ENCODE measurements around the gene DRD1.

- TF ChIP-seq POLR2A (IDR thresholded peaks at IDR 0.05) (no peak), CTCF (IDR thresholded peaks at IDR 0.05) (no peak), EP300 (IDR thresholded peaks at IDR 0.05) (no peak)
These were observed 35.3 kb upstream of the DRD1 start for GRCh38 chr5:175479125-175479881.

Measured in upper lobe of left lung (tissue), 4 donors.